ENCODE data around the gene MEX3B.

Gene MEX3B

DNA sequence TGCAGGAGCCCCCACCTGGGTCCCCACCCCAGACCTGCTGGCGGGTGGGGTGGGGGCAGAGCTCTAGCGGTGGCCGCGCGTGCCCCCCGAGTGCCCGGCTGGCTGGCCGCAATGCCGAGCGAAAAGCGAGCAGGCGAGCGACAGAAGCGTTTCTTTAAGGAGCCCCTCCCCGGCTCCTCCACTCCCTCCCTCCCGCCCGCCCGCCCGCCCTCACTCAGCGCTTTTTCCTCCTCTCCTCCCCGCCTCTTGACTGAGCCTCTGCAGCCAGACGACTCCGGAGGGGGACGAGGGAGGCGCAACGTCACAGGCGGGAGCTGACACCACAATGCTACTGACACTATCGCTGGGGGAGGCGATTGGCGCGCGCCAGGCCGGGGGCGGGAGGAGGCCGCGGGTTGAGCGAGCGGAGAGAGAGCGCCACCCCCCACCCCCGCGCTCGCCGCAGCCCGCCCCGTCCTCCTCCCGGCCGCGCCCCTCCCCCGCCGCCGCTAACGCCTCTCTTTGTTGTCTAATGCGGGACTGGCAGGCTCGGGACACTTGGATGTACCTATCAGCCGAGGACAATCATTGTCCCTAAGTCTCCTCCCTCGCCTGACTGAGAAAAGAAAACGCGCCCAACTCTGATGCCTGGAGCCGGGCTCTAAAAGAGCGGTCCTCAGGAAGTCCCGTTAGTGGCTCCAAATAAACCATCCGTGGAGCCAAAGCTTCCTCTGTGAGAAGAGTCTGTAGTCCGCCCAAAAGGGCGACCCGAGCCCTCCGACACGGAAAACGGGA lies at the start of gene MEX3B:
TSS of gene MEX3B (minus strand) at position 127 of the 774 bp plus-strand sequence. CDS start 313 bp downstream, outside the sequence.
- peak; percentile 89 for DNase-seq (ENCODE audit: low spot score)

DNA sequence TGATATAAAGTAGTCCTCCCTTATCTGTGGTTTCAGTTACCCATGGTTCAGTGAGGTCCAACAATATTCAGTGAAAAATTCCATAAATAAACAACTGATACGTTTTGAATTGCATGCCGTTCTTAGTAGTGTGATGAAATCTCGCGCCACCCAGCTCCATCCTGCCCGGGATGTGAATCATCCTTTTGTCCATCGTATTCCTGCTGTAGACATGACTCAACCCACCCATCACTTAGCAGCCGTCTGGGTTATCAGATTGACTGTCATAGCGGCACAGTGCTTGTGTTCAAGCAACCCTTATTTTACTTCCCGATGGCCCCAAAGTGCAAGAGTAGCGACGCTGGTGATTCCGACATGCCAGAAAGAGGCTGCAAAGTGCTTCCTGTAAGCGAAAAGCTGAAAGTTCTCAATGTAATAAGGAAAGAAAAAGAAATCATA lies 48.0 kb upstream of the MEX3B start:
- DNase-seq (ENCODE audit: low spot score), result no peak

- DNase-seq (ENCODE audit: low spot score), result no peak
These were observed 47.5 kb upstream of the MEX3B start for GRCh38 chr15:82093325-82093724.

DNA sequence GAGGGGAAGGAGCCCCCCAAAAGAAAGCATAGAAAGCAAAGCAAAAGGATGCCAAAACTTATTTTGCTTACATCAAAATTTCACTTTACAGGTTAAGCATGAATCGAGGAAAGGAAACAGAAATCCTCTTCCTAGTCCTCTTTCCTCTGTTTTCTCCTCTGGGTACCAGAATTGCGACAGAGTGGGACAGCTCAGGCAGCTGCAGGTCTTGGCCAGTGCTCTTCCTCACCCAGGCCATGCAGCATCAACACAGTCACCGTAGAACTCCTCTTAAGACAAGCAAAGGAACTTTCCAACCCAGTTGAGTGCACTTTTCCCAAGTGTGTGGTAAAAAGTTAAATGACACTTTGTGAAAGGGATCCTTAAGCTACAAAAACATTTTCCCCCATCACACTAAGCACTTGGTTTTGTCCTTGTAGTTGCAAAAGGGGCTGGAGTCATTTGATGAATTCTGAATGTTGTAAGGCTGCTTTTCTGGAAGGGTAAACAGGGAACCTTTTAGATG lies 45.9 kb upstream of the MEX3B start:
- DNase-seq (ENCODE audit: low spot score), result no peak

- no peak for DNase-seq (ENCODE audit: low spot score)
These were observed 40.6 kb upstream of the MEX3B start for GRCh38 chr15:82086243-82086995.

DNA sequence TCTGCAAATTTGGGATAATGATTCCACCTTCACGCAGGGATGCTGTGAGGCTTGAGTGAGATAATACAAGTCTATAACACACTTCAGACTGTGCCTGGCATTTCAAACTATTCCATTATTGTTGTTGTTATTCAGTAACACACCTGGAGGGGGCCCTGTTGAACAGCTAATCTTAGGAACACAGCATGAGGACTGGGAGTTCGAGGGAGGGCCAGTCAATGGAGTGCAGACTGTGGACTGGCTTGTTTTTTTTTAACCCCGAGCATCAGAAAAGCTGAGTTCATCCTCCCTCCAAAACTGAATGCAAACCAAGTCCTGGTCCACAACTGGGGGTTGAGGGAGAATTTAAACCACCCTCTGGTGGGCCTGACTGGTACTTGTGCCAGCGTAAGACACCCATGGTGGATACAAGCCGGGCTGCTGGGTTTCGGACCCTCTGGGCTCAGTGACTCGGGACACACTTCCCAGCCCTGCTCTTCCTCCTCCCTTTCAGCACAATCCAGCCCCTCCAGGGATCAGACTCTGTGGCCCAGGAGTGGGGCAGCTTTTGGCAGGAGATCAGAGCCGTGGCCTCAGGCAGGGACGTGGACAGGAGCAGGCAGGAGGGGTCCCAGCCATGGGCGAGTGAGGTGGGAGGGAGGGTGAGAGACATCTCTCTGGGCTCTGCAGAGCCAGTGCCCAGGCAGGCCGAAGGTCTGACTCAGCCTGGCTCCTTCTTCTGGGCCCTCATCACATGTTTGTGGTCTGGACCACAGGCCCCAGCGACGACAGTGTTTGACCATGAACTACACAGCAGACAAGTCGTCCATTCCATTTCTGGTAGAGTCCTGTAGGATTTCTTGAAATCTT lies 36.3 kb upstream of the MEX3B start:
- no peak for DNase-seq (ENCODE audit: low spot score)

DNA sequence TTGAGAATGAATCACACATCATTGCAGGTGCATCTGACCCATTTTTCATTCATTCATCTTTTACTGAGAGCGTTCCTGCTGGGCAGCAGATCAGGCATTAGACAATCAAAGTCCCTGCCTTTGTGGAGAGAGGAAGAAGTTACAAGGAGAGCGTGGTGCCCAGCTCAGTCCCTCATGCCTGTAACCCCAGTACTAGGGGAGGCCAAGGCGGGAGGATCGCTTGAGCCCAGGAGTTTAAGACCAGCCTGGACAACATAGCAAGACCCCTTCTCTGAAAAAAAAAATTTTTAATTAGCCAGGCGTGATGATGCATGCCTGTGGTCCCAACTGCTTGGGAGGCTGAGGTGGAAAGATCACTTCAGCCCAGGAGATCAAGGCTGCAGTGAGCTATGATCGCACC lies 35.0 kb upstream of the MEX3B start:
- no peak for DNase-seq (ENCODE audit: low spot score)

DNA sequence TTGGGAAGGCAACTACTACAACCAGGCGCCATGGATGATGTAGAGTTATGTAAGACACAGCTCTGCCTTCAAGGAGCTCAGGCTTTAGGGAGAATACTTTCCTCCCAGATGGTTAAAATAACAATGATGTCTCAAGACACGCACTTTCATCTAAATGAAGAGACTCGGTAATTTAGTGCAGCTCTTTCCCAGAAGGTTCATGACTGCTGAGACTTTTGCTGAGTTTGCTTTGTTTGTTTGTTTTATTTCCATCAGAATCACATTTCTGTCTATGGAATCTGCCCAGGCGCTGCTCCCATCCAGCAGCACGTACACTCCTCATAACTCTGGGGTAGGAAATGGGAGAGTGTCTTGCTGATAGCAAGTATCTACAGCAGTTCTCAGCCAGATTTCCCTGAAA lies 33.9 kb upstream of the MEX3B start:
- DNase-seq (ENCODE audit: low spot score), result no peak

- no peak for DNase-seq (ENCODE audit: low spot score)
These were observed 28.8 kb upstream of the MEX3B start for GRCh38 chr15:82074610-82075009.

GRCh38 chr15:82072926-82073537 lies 27.2 kb upstream of the MEX3B start:
- DNase-seq (ENCODE audit: low spot score), result no peak

- no peak for DNase-seq (ENCODE audit: low spot score)
These were observed 20.6 kb upstream of the MEX3B start for GRCh38 chr15:82066455-82066854.

DNA sequence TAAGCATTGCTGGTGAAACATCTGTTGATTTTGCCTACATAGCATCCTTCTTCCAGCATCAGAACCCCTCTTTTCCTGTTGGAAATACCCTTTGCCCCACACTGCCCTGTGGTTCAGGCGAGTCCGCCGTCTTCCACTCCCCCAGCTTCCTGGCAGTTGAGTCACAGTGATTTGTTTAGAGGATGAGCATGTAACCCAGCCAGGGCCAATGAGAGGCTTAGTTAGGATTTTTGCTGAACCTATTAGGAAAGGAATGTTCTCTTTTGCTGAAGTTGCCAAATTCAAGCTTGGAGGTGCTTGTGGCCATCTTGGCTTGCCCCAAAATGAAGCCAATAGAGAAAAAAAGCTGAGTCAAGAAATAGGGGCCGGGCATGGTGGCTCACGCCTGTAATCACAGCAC lies 19.0 kb upstream of the MEX3B start:
- DNase-seq (ENCODE audit: low spot score), result no peak

DNA sequence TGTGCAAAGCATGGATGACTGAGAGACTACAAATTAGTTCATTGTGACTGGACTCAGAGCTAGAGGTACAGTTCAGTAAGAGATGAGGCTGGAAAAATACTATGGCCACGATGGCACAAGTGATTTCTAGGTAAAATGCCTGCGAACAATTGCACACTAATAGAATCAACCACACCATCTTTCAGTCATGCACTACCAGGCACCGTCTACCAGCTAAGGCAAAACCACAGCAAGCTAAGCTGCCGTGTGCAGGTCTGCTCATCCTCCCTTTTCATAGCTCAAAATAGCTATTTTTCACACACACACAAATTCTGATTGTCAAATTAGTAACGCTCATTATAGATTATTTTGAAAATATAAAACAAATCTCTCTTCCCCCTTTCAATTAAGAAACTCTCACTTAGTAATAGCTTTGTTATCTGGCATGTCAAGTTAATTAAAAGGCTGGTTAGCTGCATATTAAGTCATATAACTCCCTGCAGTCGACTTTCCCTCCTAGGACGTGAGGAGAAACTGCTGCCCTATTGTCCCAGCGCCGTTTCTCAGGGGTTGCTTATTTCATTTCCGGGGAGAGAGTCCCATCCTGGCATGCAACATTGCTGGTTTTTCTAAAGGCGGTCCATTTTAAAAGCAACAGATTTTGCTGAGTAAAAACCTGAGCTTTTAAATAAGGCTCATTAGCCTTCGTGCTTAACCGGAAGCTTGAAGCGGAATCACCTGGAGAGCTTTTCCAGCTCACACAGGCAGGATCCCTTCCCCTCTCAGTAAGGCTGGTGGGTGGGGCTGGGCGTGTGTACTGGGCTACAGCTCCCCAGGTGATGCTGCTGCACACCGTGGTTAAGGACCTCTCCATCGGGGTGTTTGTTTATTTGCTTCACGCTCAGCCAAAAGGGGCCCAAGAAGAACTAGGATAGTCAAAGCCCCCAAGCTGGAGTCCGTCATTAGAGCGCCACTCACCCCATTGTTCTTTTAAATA lies 16.9 kb upstream of the MEX3B start:
- no peak for DNase-seq (ENCODE audit: low spot score)

DNA sequence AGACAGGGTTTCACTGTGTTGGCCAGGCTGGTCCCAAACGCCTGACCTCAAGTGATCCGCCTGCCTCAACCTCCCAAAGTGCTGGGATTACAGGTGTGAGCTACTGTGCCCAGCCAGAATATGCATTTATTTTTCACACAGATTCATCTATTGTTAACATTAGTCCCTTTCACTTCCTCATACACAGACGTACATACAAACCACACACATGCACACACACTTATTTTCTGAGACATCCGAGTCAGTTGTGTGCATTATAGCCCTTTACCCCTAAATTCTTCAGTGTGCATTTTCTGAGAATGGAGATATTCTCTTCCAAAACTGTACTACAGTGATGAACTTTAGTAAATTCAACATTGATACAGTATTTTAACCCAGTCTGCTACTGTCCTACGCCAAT lies 15.0 kb upstream of the MEX3B start:
- DNase-seq (ENCODE audit: low spot score), result no peak

GRCh38 chr15:82058517-82059204 lies 12.8 kb upstream of the MEX3B start:
- DNase-seq (ENCODE audit: low spot score), result no peak

DNA sequence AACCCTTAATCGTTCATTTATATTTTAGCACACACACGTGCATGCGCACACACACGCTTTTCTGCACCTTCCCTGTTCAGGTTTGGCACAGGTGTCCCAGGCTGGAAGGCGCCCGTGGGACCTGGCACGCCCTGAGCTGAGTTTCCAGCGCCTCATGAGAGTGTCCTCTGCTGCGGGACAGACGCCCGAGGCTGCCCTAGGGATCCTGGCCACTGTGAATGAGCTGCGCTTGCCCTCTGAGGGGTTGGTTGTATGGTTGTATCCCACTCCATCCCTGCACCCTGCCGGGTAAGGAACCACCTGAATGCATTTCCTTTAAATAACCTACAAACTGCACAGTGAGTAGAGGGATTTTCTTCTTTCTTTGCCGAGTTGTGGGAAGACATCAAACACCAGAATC lies 12.2 kb upstream of the MEX3B start:
- DNase-seq (ENCODE audit: low spot score), result no peak

DNA sequence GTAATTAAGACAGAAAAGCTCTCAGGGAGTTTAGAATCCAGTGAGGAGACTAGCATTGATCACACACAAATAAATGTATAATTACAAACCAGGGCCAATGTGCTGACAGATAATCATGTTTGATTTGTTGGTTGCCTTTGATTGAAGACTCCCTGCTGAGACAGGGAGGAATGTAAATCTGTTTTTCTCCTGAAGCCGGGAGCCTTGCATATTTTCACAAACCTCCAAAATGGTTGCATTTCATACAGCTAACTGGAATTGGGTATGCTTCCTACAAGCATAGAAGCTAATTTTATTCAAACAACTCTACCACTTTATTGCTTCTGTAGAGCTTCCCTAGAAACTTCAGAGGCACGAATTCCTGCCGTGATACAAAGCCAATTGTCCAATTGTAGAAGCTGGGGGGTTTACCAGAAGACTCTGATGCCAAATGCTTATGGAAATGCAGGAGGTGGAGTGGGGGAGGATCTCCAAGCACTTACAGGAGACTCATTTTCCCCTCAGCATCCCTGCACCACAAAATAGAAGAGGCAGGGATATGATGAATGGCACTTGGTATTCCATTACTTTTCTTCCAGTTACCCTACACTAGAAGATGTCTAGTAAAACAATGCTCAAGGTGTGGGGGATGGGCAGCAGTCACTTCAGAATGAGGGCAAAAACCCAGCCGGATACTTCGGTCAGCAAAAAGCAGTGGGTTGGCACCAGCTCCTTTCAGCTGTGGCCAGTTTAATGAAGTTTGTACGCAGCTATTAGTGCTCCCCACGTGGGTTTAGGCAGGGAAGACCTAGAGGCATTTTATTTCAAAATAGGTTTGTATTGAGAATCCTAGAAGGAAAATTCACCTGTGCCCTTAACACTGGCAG lies 11.4 kb upstream of the MEX3B start:
- no peak for DNase-seq (ENCODE audit: low spot score)

DNA sequence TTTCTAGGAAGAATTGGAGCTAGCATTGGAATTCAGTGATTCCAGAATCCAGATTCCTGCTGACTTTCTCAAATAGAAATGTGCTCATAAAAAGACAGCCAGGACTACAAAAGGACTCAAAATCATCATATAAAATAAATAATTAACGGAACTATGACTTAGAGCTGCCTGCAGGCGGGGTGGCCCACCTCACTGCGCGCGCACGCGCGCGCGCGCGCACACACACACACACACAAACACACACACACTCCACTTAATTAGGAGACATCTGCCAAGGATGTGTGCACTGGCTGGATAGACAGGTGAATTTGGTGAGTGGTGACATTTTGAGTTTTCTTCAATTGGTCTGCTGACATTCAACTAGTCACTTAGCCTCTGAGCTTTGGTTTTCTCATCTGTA lies 6.9 kb upstream of the MEX3B start:
- DNase-seq (ENCODE audit: low spot score), result no peak

GRCh38 chr15:82051664-82052063 lies 5.8 kb upstream of the MEX3B start:
- no peak for DNase-seq (ENCODE audit: low spot score)

Data from CD4-positive, alpha-beta T cell treated with Interleukin-2 at 100 ng/mL for 4 hours (primary cell).